Measurements from ENCODE around the gene DKC1. TPM values are rescaled to one million over a fixed set of nuclear protein-coding genes. Genes with fewer than 3 reads are reported as not detected.

Gene DKC1
- total and polyA plus RNA-seq, 2 of the 13 experiments (the other 11 are each of a cell fraction or from before 2014, with no cell fraction given) = 61.6 to 102 TPM

GRCh38 chrX:154776753-154777152 is 14.1 kb downstream of the DKC1 start (continued):
- TF ChIP-seq ZNF318 (CRISPR knock-in tag; IDR thresholded peaks at IDR 0.05) (no peak), ZNF552 (CRISPR knock-in tag; IDR thresholded peaks at IDR 0.05; ENCODE audit: borderline replicate concordance) (no peak)

GRCh38 chrX:154779261-154779660 is 16.6 kb downstream of the DKC1 start:
- ChIA-PET POLR2A (interaction anchor here (1.7 kb wide), 1 partner anchor 20 kb away, joined by 4 read pairs; no protein-coding TSS in a partner anchor), CTCF (ENCODE audit: low intra/inter-chr PET ratio, low total read pairs) (no interaction called here)
- H3K79me2 ChIP-seq (ENCODE audit: insufficient read depth, low read length) = no peaks in the 10 kb centered on the region
- intact Hi-C loops (cut with micrococcal nuclease; ENCODE audit: unreplicated experiment) (no loop called here), in situ Hi-C loops (cut with HindIII; ENCODE audit: extremely low pct_ligation_motif_present, low pct_unique_long_range_greater_than_20kb) (no loop called here)
- BruUV-seq (replicated peaks) = no TSS peak
- H3K27ac ChIP-seq (ENCODE audit: extremely low read length, insufficient read depth, low read length) = no peak overlapping the region
- no peaks in the 10 kb centered on the region for H3K27me3 ChIP-seq (ENCODE audit: control insufficient read depth in 1 of 2, insufficient read depth in 2 of 2, low read length in 2 of 2)
- H4K20me1 ChIP-seq (ENCODE audit: insufficient read depth, low read length) = 0 out of 2 replicates have a peak, but pooled peaks cover 2% of the 10 kb centered on the region
- 91% methylated on average over 2 of the region's 4 CpGs for WGBS (ENCODE audit: low lambda C conversion rate)
- H3K9me3 ChIP-seq (ENCODE audit: low read length) = no peaks in the 10 kb centered on the region
- H3K36me3 ChIP-seq (replicated peaks in 1 of 2; ENCODE audit: control insufficient read depth in 1 of 2, insufficient read depth in 2 of 2, low read length in 2 of 2) = peaks cover 8 to 20% of the 10 kb centered on the region in 2 experiments; a peak in 4 of 5 replicates
- peaks cover 6% of the 10 kb centered on the region for H3K4me1 ChIP-seq (ENCODE audit: insufficient read depth, low read length)
- no peak for DNase-seq (ENCODE audit: low spot score)
- no peak overlapping the region for H2AFZ ChIP-seq (ENCODE audit: low read length)
- 0 out of 3 replicates have a peak, but pooled peaks have one; percentile 11 for ATAC-seq
- FAIRE-seq = no peak
- no peak overlapping the region for H3K4me3 ChIP-seq (replicated peaks in 1 of 3; ENCODE audit: insufficient read depth in 1 of 3, low read depth in 2 of 3, low read length in 3 of 3)
- H3K4me2 ChIP-seq (ENCODE audit: low read depth, low read length) = no peak overlapping the region
- no peak overlapping the region for H3K9ac ChIP-seq (ENCODE audit: insufficient read depth, low read depth, low read length)
- TF ChIP-seq ZNF543 (CRISPR knock-in tag; IDR thresholded peaks at IDR 0.05) = no peak
- no peak for TF ChIP-seq SSRP1 (CRISPR knock-in tag; IDR thresholded peaks at IDR 0.05)
- TF ChIP-seq ZNF777 (CRISPR knock-in tag; IDR thresholded peaks at IDR 0.05) = no peak
- TF ChIP-seq ATF7 (IDR thresholded peaks at IDR 0.05) = no peak
- TF ChIP-seq ATF7 (CRISPR knock-in tag; IDR thresholded peaks at IDR 0.05) = no peak
- TF ChIP-seq THAP9 (CRISPR knock-in tag; IDR thresholded peaks at IDR 0.05; ENCODE audit: borderline replicate concordance) = no peak

Data from HepG2 (cell line).